Thyroid gland (tissue), 4 donors: ENCODE data around the gene GALNT17. TPM values are rescaled to one million over a fixed set of nuclear protein-coding genes. Genes with fewer than 3 reads are reported as not detected.

ENCODE experiments used
- DNase-seq, 2 donors: peaks; one replicate each; pipeline ENCODE4 v3.0.0-alpha.2; 2019
- H3K27ac ChIP-seq, 3 donors: fragments of 200-600 bp; sonication (generic); 1 replicate in 2 of 3; 2 replicates in 1 of 3; pipeline ENCODE4 v1.5.1; 2016 to 2019; ENCODE audit warnings: mild to moderate bottlenecking in 1 of 3, moderate library complexity in 1 of 3
- H3K27me3 ChIP-seq: fragments of 200-600 bp; sonication (generic); one replicate; pipeline ENCODE4 v1.5.1; 2019
- H3K36me3 ChIP-seq, 2 donors: fragments of 200-600 bp; sonication (generic); one replicate each; pipeline ENCODE4 v1.5.1; 2016 to 2019
- H3K4me1 ChIP-seq, 2 donors: fragments of 200-600 bp; sonication (generic); one replicate each; pipeline ENCODE4 v1.5.1; 2017 to 2019
- H3K4me3 ChIP-seq, 3 donors: fragments of 200-600 bp; sonication (generic); replicated peaks in 1 of 3; 1 replicate in 2 of 3; 2 replicates in 1 of 3; pipeline ENCODE4 v1.5.1; 2016; ENCODE audit warnings: mild to moderate bottlenecking in 1 of 3
- H3K9me3 ChIP-seq: fragments of 200-600 bp; sonication (generic); one replicate; pipeline ENCODE4 v1.5.1; 2017
- POLR2A ChIP-seq, 2 donors: fragments of 450-650 bp; IDR thresholded peaks; one replicate each; pipeline ENCODE4 v1.6.1; 2017; ENCODE audit warnings: antibody characterized with exemption in 2 of 2, mild to moderate bottlenecking in 2 of 2, moderate library complexity in 1 of 2
- WGBS, 2 donors: methylation state at CpG; one replicate each; pipeline ENCODE4 v1.1.5; 2017; 5-methylcytosine and 5-hydroxymethylcytosine counted together
- intact Hi-C: fragments of 100-400 bp; cut with DNase I; formaldehyde crosslinking; loops from one replicate; pipeline ENCODE4 v1.15.1; 2023
- total RNA-seq, 4 donors: library from RNA; depleted of rRNA; stranded (reverse); fragments of >200 nt; gene quantifications; one replicate each; pipeline ENCODE4 v1.2.3, GENCODE V29; 2016
- TF ChIP-seq, protein P1 (sequence below), 6 experiments: fragments of 200-600 bp in 3 of 6; fragments of 450-650 bp in 3 of 6; sonication (generic) in 3 of 6; IDR thresholded peaks; one replicate each; pipeline ENCODE4 v1.5.1; 2016 to 2019; ENCODE audit warnings: antibody characterized with exemption in 6 of 6, mild to moderate bottlenecking in 2 of 6, inconsistent platforms in 1 of 6, moderate library complexity in 1 of 6

GALNT17 gene
- total RNA-seq, 4 donors from 2014 or later: 5.8 to 63.8 (median 37.1) TPM

DNA sequence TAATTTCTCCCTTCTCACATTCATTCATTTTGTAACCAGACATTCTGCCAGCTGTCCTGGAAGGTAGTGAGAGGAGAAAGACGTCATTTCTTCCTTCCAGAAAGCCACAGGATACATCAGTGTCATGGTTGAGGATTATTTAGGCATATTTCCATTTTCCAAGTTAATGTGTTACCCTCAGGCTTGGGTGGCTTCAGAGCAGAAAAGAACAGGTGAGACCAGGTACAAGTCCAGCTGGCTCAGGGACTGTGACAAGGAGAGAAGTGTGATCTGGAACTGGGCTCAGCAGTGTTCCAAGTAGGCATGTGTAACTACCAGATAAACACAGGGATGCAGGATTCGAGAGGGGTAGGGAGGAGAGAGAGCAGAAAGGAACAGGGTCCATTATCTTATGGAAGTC is 386.9 kb downstream of the GALNT17 start:
- Histone ChIP-seq H3K4me3 (no peak overlapping the region), H3K27ac (no peak overlapping the region), H3K4me1 (no peaks in the 10 kb centered on the region), H3K36me3 (no peaks in the 10 kb centered on the region), H3K27me3 (no peaks in the 10 kb centered on the region), H3K9me3 (no peaks in the 10 kb centered on the region)
- TF ChIP-seq, protein P1, sequence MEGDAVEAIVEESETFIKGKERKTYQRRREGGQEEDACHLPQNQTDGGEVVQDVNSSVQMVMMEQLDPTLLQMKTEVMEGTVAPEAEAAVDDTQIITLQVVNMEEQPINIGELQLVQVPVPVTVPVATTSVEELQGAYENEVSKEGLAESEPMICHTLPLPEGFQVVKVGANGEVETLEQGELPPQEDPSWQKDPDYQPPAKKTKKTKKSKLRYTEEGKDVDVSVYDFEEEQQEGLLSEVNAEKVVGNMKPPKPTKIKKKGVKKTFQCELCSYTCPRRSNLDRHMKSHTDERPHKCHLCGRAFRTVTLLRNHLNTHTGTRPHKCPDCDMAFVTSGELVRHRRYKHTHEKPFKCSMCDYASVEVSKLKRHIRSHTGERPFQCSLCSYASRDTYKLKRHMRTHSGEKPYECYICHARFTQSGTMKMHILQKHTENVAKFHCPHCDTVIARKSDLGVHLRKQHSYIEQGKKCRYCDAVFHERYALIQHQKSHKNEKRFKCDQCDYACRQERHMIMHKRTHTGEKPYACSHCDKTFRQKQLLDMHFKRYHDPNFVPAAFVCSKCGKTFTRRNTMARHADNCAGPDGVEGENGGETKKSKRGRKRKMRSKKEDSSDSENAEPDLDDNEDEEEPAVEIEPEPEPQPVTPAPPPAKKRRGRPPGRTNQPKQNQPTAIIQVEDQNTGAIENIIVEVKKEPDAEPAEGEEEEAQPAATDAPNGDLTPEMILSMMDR (IDR thresholded peaks at IDR 0.05): no peak
- TF ChIP-seq POLR2A (IDR thresholded peaks at IDR 0.05): no peak
- WGBS, 2 donors: 76 to 89% methylated on average over 2 of the region's 2 CpGs
- intact Hi-C loops: no loop called here
- DNase-seq: no peak

DNA sequence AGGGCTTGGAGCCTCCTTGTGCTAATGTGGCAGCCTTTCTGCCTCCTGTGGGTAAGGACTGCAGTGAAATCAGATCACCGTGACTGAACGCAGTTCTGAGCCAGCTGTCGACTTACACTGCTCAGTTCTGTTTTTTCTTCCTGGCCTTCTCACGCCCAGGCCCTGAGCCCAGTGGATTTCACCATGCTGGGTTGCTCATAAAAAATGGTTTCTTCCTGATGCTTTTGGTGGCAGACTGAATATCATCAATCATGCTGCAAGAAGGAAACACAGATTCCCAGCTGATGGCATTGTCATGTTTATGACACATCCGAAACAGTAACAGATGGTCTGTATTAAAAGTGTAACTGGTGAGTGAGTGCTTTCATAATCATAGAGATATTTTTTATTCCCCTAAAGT is 389.6 kb downstream of the GALNT17 start:
- no peak for DNase-seq
- no peak overlapping the region for H3K27ac ChIP-seq

DNA sequence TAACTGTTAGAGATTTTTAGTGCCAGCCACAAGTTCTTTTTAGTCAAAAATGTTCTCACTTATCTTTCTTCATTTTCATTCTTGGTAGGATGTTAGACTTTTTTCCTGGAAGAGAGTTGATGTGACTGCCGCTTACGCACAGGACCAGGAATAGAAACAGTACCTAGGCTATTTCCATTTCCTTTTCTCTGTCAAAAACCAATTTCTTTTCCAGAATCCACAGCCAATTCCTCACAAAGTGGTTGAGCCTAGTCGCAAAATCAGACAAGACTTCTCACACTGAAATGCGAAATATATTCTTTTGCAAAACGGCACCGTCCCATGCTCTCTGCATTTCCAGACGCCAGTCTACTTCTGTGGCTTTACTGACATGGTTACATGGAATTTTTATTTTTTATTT is 394.2 kb downstream of the GALNT17 start:
- 94 to 95% methylated on average over 7 of the region's 7 CpGs for WGBS, 2 donors
- no peaks in the 10 kb centered on the region for H3K36me3 ChIP-seq
- no peak overlapping the region for H3K4me3 ChIP-seq
- no peak for DNase-seq
- intact Hi-C loops: no loop called here
- no peaks in the 10 kb centered on the region for H3K4me1 ChIP-seq
- H3K9me3 ChIP-seq: no peaks in the 10 kb centered on the region
- H3K27me3 ChIP-seq: no peaks in the 10 kb centered on the region
- TF ChIP-seq, protein P1 (IDR thresholded peaks at IDR 0.05): no peak
- no peak for TF ChIP-seq POLR2A (IDR thresholded peaks at IDR 0.05)
- H3K27ac ChIP-seq: no peak overlapping the region

More for the DNA sequence above, 389.6 kb downstream of the GALNT17 start:
- TF ChIP-seq, protein P1 (IDR thresholded peaks at IDR 0.05): no peak
- TF ChIP-seq POLR2A (IDR thresholded peaks at IDR 0.05): no peak
- Histone ChIP-seq H3K4me3 (no peak overlapping the region), H3K9me3 (no peaks in the 10 kb centered on the region), H3K36me3 (no peaks in the 10 kb centered on the region), H3K27me3 (no peaks in the 10 kb centered on the region), H3K4me1 (no peaks in the 10 kb centered on the region)
- WGBS, 2 donors: 65 to 74% methylated on average over 5 of the region's 5 CpGs
- intact Hi-C loops: no loop called here

DNA sequence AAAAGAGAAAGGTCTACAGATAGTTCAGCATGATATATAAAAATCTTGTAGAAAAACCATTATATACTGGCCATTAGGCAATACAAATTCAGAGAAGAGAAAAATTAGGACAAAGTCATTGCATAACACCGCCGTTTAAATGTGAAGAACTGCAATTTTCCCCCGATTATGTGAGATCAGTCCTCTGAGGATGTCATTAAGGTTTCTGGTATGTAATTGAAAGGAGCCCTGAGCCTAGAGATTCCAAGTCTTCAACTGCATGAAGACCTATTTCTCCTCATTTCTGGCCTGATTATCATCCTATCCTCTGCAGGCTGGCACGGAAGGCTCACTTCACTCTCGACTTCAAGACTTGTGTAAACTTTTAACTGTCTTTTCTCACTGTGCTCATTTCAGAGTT is 395.3 kb downstream of the GALNT17 start:
- DNase-seq: no peak
- no peaks in the 10 kb centered on the region for H3K4me1 ChIP-seq
- intact Hi-C loops: no loop called here
- H3K27ac ChIP-seq: no peak overlapping the region
- WGBS, 2 donors: 71 to 80% methylated on average over 5 of the region's 5 CpGs
- H3K4me3 ChIP-seq: no peak overlapping the region
- no peaks in the 10 kb centered on the region for H3K9me3 ChIP-seq
- TF ChIP-seq POLR2A (IDR thresholded peaks at IDR 0.05): no peak
- TF ChIP-seq, protein P1 (IDR thresholded peaks at IDR 0.05): no peak
- H3K27me3 ChIP-seq: no peaks in the 10 kb centered on the region
- no peaks in the 10 kb centered on the region for H3K36me3 ChIP-seq

DNA sequence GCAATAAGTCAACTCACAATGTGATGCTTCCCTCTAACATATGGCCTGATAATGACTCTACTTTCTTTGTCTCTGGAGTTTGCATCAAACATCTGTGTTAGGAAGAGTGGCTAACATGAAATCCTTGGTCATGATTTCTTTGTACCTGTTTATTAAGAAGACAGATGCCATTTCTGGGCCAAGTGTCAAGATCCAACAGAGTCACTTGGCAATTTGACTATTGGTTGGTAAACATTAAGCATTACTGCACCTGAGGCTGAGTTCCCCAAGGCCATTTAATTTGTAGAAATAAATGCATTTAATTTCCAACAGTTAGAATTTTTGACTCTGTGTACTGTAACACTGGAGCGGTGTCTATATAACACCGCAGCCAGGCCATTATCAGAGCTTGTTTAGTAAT is 403.7 kb downstream of the GALNT17 start:
- H3K4me1 ChIP-seq: no peaks in the 10 kb centered on the region
- H3K9me3 ChIP-seq: no peaks in the 10 kb centered on the region
- intact Hi-C loops: no loop called here
- H3K4me3 ChIP-seq: no peak overlapping the region
- WGBS, 2 donors: 91 to 100% methylated on average over 2 of the region's 2 CpGs
- DNase-seq: no peak
- no peak overlapping the region for H3K27ac ChIP-seq
- TF ChIP-seq POLR2A (IDR thresholded peaks at IDR 0.05): no peak
- TF ChIP-seq, protein P1 (IDR thresholded peaks at IDR 0.05): no peak
- no peaks in the 10 kb centered on the region for H3K27me3 ChIP-seq
- no peaks in the 10 kb centered on the region for H3K36me3 ChIP-seq
